Hepatocyte (in vitro differentiated cells): ENCODE results near the gene OR4D10.

ENCODE experiments used
- CTCF ChIP-seq: fragments of 200-600 bp; sonication (generic); IDR thresholded peaks from 2 replicates; pipeline ENCODE4 v1.5.1; 2016; ENCODE audit warnings: antibody characterized with exemption, mild to moderate bottlenecking; ENCODE audit not compliant: poor library complexity
- EZH2 ChIP-seq: fragments of 200-600 bp; sonication (generic); IDR thresholded peaks from 2 replicates; pipeline ENCODE4 v1.6.1; 2016; ENCODE audit warnings: antibody characterized with exemption, mild to moderate bottlenecking, borderline replicate concordance

GRCh38 chr11:59459916-59460315, 13.2 kb upstream of the OR4D10 start:
- TF ChIP-seq CTCF, result no peak
- TF ChIP-seq EZH2, result no peak
